Measurements from ENCODE around the gene UNC5C.

UNC5C gene

GRCh38 chr4:95556207-95556859 is 7.6 kb upstream of the UNC5C start:
- TF ChIP-seq CTCF (IDR thresholded peaks at IDR 0.05; ENCODE audit: low read depth, low read length, missing control alignments), result no peak
- no peak for DNase-seq (ENCODE audit: extremely low read depth, low read depth)
- no peak overlapping the region for H3K4me3 ChIP-seq (replicated peaks; ENCODE audit: low read depth, low read length)

GRCh38 chr4:95552942-95553550 is 4.3 kb upstream of the UNC5C start:
- H3K4me3 ChIP-seq (replicated peaks; ENCODE audit: low read depth, low read length), result no peak overlapping the region
- no peak for TF ChIP-seq CTCF (IDR thresholded peaks at IDR 0.05; ENCODE audit: low read depth, low read length, missing control alignments)
- DNase-seq (ENCODE audit: extremely low read depth, low read depth), result no peak

GRCh38 chr4:95551653-95552052 is 2.9 kb upstream of the UNC5C start:
- DNase-seq (ENCODE audit: extremely low read depth, low read depth), result no peak
- TF ChIP-seq CTCF (IDR thresholded peaks at IDR 0.05; ENCODE audit: low read depth, low read length, missing control alignments), result no peak
- H3K4me3 ChIP-seq (replicated peaks; ENCODE audit: low read depth, low read length), result no peak overlapping the region

GRCh38 chr4:95550115-95550987 is 1.6 kb upstream of the UNC5C start:
- no peak for DNase-seq (ENCODE audit: extremely low read depth, low read depth)
- no peak for TF ChIP-seq CTCF (IDR thresholded peaks at IDR 0.05; ENCODE audit: low read depth, low read length, missing control alignments)
- no peak overlapping the region for H3K4me3 ChIP-seq (replicated peaks; ENCODE audit: low read depth, low read length)

GRCh38 chr4:95549246-95550114 is 707 bp upstream of the UNC5C start:
- no peak for DNase-seq (ENCODE audit: extremely low read depth, low read depth)
- no peak for TF ChIP-seq CTCF (IDR thresholded peaks at IDR 0.05; ENCODE audit: low read depth, low read length, missing control alignments)
- H3K4me3 ChIP-seq (replicated peaks; ENCODE audit: low read depth, low read length), result no peak overlapping the region; the same call in 1 of the 2 replicates
